ENCODE measurements around the gene LRRC8B.

- no peak for TF ChIP-seq EZH2 (IDR thresholded peaks at IDR 0.05; ENCODE audit: low read length, missing control alignments)
- no peak for TF ChIP-seq CTCF (conservative IDR thresholded peaks at IDR 0.05 in 1 of 2, IDR thresholded peaks at IDR 0.05 in 1 of 2; ENCODE audit: low read depth in 1 of 2, low read length in 2 of 2)
Observed at GRCh38 chr1:89512996-89513720, 11.5 kb upstream of the LRRC8B start.

Measured in fibroblast of lung (primary cell).